Fibroblast of villous mesenchyme (primary cell): ENCODE results near the gene PSMD1. TPM values are rescaled to one million over a fixed set of nuclear protein-coding genes. Genes with fewer than 3 reads are reported as not detected.

Experiments
- DNase-seq: peaks from one replicate; pipeline ENCODE4 v3.0.0-alpha.2; 2010; ENCODE audit warnings: low read depth
- H3K4me3 ChIP-seq: 2 replicates; pipeline ENCODE4 v1.5.1; 2011; ENCODE audit warnings: low read depth, mild to moderate bottlenecking, low read length
- CTCF ChIP-seq: IDR thresholded peaks from 2 replicates; pipeline ENCODE4 v1.5.1; 2012; ENCODE audit warnings: low read depth, mild to moderate bottlenecking, low read length; ENCODE audit not compliant: insufficient read depth
- total RNA-seq: library from RNA; depleted of rRNA; stranded (reverse); fragments of >200 nt; gene quantifications from 2 replicates; pipeline ENCODE4 v1.2.3, GENCODE V29; 2012

Gene PSMD1
- total RNA-seq, 1 donor: 153 TPM

DNA sequence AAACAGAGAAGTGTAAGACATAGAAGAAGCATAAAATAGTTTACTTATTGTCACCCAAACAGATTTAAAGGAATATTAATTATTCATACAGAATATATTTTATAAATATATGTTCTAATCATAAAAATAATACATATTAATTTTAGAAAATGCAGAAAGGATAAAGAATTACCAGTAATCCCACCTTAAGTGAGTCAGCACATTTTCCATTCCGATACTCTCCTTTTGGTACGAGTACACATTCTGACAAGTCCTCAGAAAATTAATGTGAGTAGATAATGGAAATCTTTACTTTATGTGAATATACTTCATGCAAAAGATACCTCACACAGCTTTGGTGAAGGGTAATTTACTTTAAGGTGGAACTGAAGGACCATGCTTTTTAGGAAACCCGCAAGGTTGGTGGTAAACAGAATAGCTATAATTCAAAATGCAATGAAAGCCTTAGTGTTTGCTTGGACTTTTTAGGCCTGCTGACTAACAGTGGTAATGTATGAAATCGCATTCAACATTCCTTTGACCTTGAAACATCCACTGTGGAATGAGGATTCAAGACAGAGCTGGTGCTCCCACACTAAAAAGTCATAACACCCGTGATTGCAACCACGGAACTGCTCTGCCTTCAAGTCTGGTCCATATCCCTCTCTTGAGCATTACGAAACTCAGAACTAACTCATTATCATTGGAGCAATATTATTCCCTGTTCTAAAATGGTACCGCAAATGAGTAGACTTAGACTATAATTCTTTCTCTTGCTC lies 96.3 kb downstream of the PSMD1 start:
- no peak for TF ChIP-seq CTCF
- peak; percentile 94 for DNase-seq
- no peak overlapping the region for H3K4me3 ChIP-seq

DNA sequence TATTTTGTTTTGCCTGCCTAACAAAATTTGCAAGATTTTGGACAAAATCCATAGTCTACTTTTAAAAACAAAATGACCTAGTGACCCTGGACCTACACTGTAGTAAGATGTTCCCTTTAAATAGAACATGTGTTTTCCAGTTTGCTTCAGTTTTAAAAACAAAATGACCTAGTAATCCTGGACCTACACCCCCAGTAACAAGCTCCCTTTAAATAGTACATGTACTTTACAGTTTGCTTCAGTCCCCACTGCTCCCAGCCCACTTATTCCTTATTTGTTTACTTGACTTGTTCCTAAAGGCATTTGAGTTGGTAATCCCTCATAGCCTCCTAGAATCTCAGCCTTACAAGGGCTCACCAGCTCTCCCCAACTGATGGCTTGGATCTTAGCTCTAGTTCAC lies 102.6 kb downstream of the PSMD1 start:
- no peak for TF ChIP-seq CTCF
- DNase-seq: peak; percentile 91
- no peak overlapping the region for H3K4me3 ChIP-seq

- no peak overlapping the region for H3K4me3 ChIP-seq
- no peak for TF ChIP-seq CTCF
- peak; percentile 18 for DNase-seq
Measured at GRCh38 chr2:231160701-231161100, 104.0 kb downstream of the PSMD1 start.

DNA sequence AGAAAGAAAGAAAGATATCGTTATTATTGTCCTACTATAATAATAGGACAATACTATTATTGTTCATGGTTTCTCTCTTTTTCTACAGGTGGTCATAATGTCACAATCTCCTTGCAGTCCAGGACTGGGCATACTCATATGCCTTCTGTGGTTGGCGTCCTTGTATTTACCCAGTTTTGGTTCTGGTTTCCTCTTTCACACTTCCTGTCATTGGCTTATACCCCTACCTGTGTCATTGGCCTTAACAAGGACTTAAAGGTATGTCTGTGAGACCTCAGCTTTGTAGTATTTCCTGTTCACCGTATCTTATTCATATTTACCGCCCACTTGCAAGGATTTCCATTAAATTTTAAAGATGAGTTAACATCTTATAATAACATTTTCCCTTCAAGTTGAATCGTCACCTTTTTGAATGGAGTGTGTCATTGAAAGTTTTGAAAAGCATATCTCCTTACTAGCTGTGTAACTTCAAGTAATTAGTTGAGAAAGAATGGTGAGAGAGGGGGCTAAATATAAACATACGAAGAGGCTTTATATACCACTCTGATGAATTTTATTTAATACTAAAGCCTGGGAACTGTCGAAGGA lies 104.7 kb downstream of the PSMD1 start:
- no peak for TF ChIP-seq CTCF
- H3K4me3 ChIP-seq: no peak overlapping the region
- DNase-seq: no peak

DNA sequence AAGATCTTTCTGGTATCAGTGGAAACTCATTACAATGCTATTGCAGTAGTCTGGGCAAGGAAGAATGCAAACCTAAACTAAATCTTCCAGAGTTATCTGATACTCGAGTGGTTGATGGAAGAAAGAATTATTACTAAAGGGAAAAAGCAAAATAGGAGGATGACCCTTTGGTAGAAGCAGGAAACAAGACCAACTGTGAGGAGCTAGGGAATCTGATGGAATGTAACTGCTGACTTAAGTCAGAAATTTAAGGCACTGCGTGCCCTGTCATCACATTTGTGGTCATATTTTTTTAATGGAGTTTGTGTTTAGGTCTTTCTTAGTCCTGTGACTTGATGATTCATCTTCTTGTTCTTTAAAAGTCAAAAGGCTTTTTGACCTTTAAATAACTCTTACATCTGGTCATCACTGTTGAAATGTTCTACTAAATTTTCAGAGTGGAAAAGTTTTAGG lies 105.2 kb downstream of the PSMD1 start:
- DNase-seq: peak; percentile 100
- no peak overlapping the region for H3K4me3 ChIP-seq
- no peak for TF ChIP-seq CTCF

DNA sequence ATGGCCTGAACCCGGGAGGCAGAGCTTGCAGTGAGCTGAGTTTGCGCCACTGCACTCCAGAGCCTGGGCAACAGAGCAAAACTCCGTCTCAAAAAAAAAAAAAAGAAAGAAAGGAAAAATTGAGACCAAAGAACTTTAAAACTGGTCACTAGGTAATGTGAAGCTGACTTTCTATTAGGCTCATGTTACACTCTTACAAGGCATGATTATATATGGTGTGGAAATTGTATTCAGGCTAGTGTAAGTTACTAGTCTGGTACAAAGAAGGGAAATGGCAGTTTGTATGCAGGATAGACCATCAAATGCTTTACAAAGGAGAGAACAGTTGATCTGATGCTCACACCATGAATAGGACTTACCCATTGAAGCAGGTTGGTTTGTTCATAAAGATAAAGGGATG lies 106.3 kb downstream of the PSMD1 start:
- H3K4me3 ChIP-seq: no peak overlapping the region
- TF ChIP-seq CTCF: no peak
- DNase-seq: peak; percentile 44
